Measurements from ENCODE around the gene PRDM9.
"Not testable (repeated sequence)": the region's sequence is repeated elsewhere in the genome, so short reads cannot be mapped to it uniquely, and the experiment has no call there.

Gene PRDM9

GRCh38 chr5:23507278-23507685, at the start of gene PRDM9:
PRDM9 (plus strand) TSS chr5:23507609; CDS start chr5:23509034, 1,425 bp downstream.
- no peak for DNase-seq (ENCODE audit: low spot score)

- no peak for DNase-seq (ENCODE audit: low spot score)
These were observed 49.6 kb upstream of the PRDM9 start for GRCh38 chr5:23457780-23458179.

- DNase-seq (ENCODE audit: low spot score) = no peak
These were observed 48.2 kb upstream of the PRDM9 start for GRCh38 chr5:23459214-23459613.

GRCh38 chr5:23461576-23461975, 45.8 kb upstream of the PRDM9 start:
- no peak for DNase-seq (ENCODE audit: low spot score)

- no peak for DNase-seq (ENCODE audit: low spot score)
These were observed 41.0 kb upstream of the PRDM9 start for GRCh38 chr5:23466401-23466912.

- no peak for DNase-seq (ENCODE audit: low spot score)
These were observed 38.8 kb upstream of the PRDM9 start for GRCh38 chr5:23468658-23469057.

GRCh38 chr5:23473915-23474314, 33.5 kb upstream of the PRDM9 start:
- no peak for DNase-seq (ENCODE audit: low spot score)

GRCh38 chr5:23474315-23474714, 33.1 kb upstream of the PRDM9 start:
- no peak for DNase-seq (ENCODE audit: low spot score)

- DNase-seq (ENCODE audit: low spot score) = no peak
These were observed 30.8 kb upstream of the PRDM9 start for GRCh38 chr5:23476580-23476979.

GRCh38 chr5:23482642-23483041, 24.8 kb upstream of the PRDM9 start:
- no peak for DNase-seq (ENCODE audit: low spot score)

- DNase-seq (ENCODE audit: low spot score) = no peak
These were observed 24.3 kb upstream of the PRDM9 start for GRCh38 chr5:23483090-23483489.

GRCh38 chr5:23484096-23484495, 23.3 kb upstream of the PRDM9 start:
- no peak for DNase-seq (ENCODE audit: low spot score)

- DNase-seq (ENCODE audit: low spot score) = not testable (repeated sequence)
These were observed 21.2 kb upstream of the PRDM9 start for GRCh38 chr5:23486227-23486626.

- DNase-seq (ENCODE audit: low spot score) = no peak
These were observed 16.4 kb upstream of the PRDM9 start for GRCh38 chr5:23490993-23491392.

- DNase-seq (ENCODE audit: low spot score) = no peak
These were observed 12.9 kb upstream of the PRDM9 start for GRCh38 chr5:23494558-23494957.

- no peak for DNase-seq (ENCODE audit: low spot score)
These were observed 10.8 kb upstream of the PRDM9 start for GRCh38 chr5:23496576-23496975.

- no peak for DNase-seq (ENCODE audit: low spot score)
These were observed 826 bp upstream of the PRDM9 start for GRCh38 chr5:23506329-23507236.

- not testable (repeated sequence) for DNase-seq (ENCODE audit: low spot score)
These were observed 3.0 kb downstream of the PRDM9 start for GRCh38 chr5:23510434-23510833.

- DNase-seq (ENCODE audit: low spot score) = no peak
These were observed 15.1 kb downstream of the PRDM9 start for GRCh38 chr5:23522553-23522952.

- DNase-seq (ENCODE audit: low spot score) = no peak
These were observed 15.6 kb downstream of the PRDM9 start for GRCh38 chr5:23523031-23523430.

GRCh38 chr5:23523998-23524397, 16.6 kb downstream of the PRDM9 start:
- no peak for DNase-seq (ENCODE audit: low spot score)

- no peak for DNase-seq (ENCODE audit: low spot score)
These were observed 18.3 kb downstream of the PRDM9 start for GRCh38 chr5:23525751-23526150.

GRCh38 chr5:23526616-23527015, 19.2 kb downstream of the PRDM9 start:
- DNase-seq (ENCODE audit: low spot score) = not testable (repeated sequence)

Data from left forelimb (tissue), 1 donor.